ENCODE results near the gene SCO2. TPM values are rescaled to one million over a fixed set of nuclear protein-coding genes. Genes with fewer than 3 reads are reported as not detected.

SCO2 gene
- total and polyA plus RNA-seq, 10 of the 15 experiments (the other 5 are each of a cell fraction or from before 2014, with no cell fraction given): 0.18 to 16.0 (median 2.4) TPM; not detected in 1

GRCh38 chr22:50483106-50483505, 42.3 kb downstream of the SCO2 start (continued):
- TF ChIP-seq NKRF (conservative IDR thresholded peaks at IDR 0.05) (no peak), ESRRA (IDR thresholded peaks at IDR 0.05; ENCODE audit: low read length) (no peak), SMAD1 (IDR thresholded peaks at IDR 0.05; ENCODE audit: low read depth, partially characterized antibody) (no peak), MAX (IDR thresholded peaks at IDR 0.05; ENCODE audit: low read depth, low read length) (no peak), TBL1XR1 (IDR thresholded peaks at IDR 0.05; ENCODE audit: low read depth, low read length) (no peak), PML (IDR thresholded peaks at IDR 0.05; ENCODE audit: low read length) (no peak), TCF12 (IDR thresholded peaks at IDR 0.05; ENCODE audit: low read depth, low read length) (no peak)

GRCh38 chr22:50482107-50483074, 43.0 kb downstream of the SCO2 start:
- no peaks in the 10 kb centered on the region for H3K9me3 ChIP-seq (replicated peaks; ENCODE audit: control insufficient read depth, insufficient read depth, low read length)
- H4K20me1 ChIP-seq (ENCODE audit: control insufficient read depth, insufficient read depth): no peaks in the 10 kb centered on the region
- H3K27me3 ChIP-seq (replicated peaks in 1 of 2; ENCODE audit: control insufficient read depth in 2 of 2, insufficient read depth in 2 of 2, low read length in 1 of 2): peaks cover 0 to 3% of the 10 kb centered on the region in 2 experiments; a peak in 2 of 4 replicates
- TF ChIP-seq RELA (IDR thresholded peaks at IDR 0.05; ENCODE audit: borderline replicate concordance, partially characterized antibody): peak; percentile 34
- peak; percentile 17; the same call in 1 of the 2 replicates for TF ChIP-seq RAD51 (IDR thresholded peaks at IDR 0.05)
- no peak for TF ChIP-seq ZBTB4 (CRISPR knock-in tag; IDR thresholded peaks at IDR 0.05)
- no peak for TF ChIP-seq PAX8 (IDR thresholded peaks at IDR 0.05)
- peak; percentile 70 for TF ChIP-seq USF1 (IDR thresholded peaks at IDR 0.05; ENCODE audit: borderline replicate concordance, extremely low read length, insufficient read depth, low read depth, low read length)
- TF ChIP-seq BHLHE40 (IDR thresholded peaks at IDR 0.05; ENCODE audit: borderline replicate concordance in 1 of 2, low read depth in 2 of 2, low read length in 1 of 2): peak in 1 of 2 experiments; percentile 59; a peak in 1 of 4 replicates
- FAIRE-seq: no peak
- no peak for DNase-seq (ENCODE audit: low read depth, low spot score)
- no peak overlapping the region for H3K9ac ChIP-seq (ENCODE audit: control insufficient read depth, insufficient read depth, low read length)
- ChIA-PET POLR2A (no interaction called here), CTCF (no interaction called here), RAD21 (ENCODE audit: unreplicated experiment) (no interaction called here), SMC1A (ENCODE audit: uncharacterized antibody, unreplicated experiment) (no interaction called here)
- no peak overlapping the region for H3K27ac ChIP-seq (ENCODE audit: control insufficient read depth, insufficient read depth)
- BruUV-seq (replicated peaks): no TSS peak
- peak; percentile 51 for ATAC-seq
- 69% methylated on average over 29 of the region's 35 CpGs for WGBS (ENCODE audit: insufficient coverage, insufficient replicate concordance, low lambda C conversion rate, missing lambda C conversion rate)
- in situ Hi-C loops (cut with MboI): no loop called here
- no peak overlapping the region for H2AFZ ChIP-seq (ENCODE audit: control insufficient read depth, low read depth, low read length)
- no peaks in the 10 kb centered on the region for H3K36me3 ChIP-seq (ENCODE audit: control insufficient read depth in 2 of 2, insufficient read depth in 2 of 2, low read length in 1 of 2)
- intact Hi-C loops (cut with micrococcal nuclease; ENCODE audit: unreplicated experiment): no loop called here
- H3K4me1 ChIP-seq (ENCODE audit: control insufficient read depth, insufficient read depth, low read length): no peaks in the 10 kb centered on the region
- peak overlapping the region; percentile 55; the same call in 1 of the 2 replicates for H3K4me3 ChIP-seq
- H3K79me2 ChIP-seq (ENCODE audit: control insufficient read depth, insufficient read depth, low read length): no peaks in the 10 kb centered on the region
- peak overlapping the region; percentile 59 for H3K4me2 ChIP-seq (ENCODE audit: control insufficient read depth, insufficient read depth)

All from GM12878 (cell line).